ENCODE results near the gene TTLL7.

The TTLL7 gene

GRCh38 chr1:83860490-83861221 lies 138.3 kb downstream of the TTLL7 start:
- Histone ChIP-seq H3K27ac (ENCODE audit: low read length) (no peak overlapping the region), H3K36me3 (ENCODE audit: insufficient read depth, low read depth, low read length) (no peaks in the 10 kb centered on the region), H3K9me3 (ENCODE audit: insufficient read depth, low read depth, low read length) (no peaks in the 10 kb centered on the region), H3K4me1 (ENCODE audit: insufficient read depth, low read length) (no peaks in the 10 kb centered on the region), H3K4me3 (ENCODE audit: low read length) (peak overlapping the region; percentile 61), H3K27me3 (ENCODE audit: insufficient read depth, low read length) (peaks cover 10% of the 10 kb centered on the region), H3K9ac (ENCODE audit: low read depth, low read length) (no peak overlapping the region)

- Histone ChIP-seq H3K4me3 (ENCODE audit: low read length) (no peak overlapping the region), H3K9me3 (ENCODE audit: insufficient read depth, low read depth, low read length) (no peaks in the 10 kb centered on the region), H3K36me3 (ENCODE audit: insufficient read depth, low read depth, low read length) (no peaks in the 10 kb centered on the region), H3K4me1 (ENCODE audit: insufficient read depth, low read length) (no peaks in the 10 kb centered on the region), H3K9ac (ENCODE audit: low read depth, low read length) (no peak overlapping the region), H3K27me3 (ENCODE audit: insufficient read depth, low read length) (peaks cover 10% of the 10 kb centered on the region), H3K27ac (ENCODE audit: low read length) (no peak overlapping the region)
These were observed 141.2 kb downstream of the TTLL7 start for GRCh38 chr1:83857716-83858115.

DNA sequence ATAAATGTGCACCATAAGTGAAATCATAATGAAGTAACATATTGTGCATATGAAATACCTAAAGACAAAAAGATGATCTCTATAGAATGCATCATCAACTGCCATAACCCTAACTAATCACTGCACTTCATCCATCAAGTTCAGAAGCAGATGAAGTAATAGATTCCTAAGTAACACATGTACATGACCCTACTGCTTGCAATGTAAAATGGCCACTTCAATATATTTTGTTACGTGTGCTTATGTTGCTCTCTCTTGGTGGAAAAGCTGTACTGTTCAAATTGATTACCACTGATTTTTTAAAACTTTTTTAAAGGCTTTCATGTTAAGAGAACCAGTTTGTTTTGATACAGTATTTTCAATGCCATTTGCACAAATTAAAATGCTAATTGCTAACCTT lies 141.8 kb downstream of the TTLL7 start:
- H3K36me3 ChIP-seq (ENCODE audit: insufficient read depth, low read depth, low read length): no peaks in the 10 kb centered on the region
- H3K4me1 ChIP-seq (ENCODE audit: insufficient read depth, low read length): no peaks in the 10 kb centered on the region
- no peaks in the 10 kb centered on the region for H3K9me3 ChIP-seq (ENCODE audit: insufficient read depth, low read depth, low read length)
- H3K4me3 ChIP-seq (ENCODE audit: low read length): no peak overlapping the region
- H3K27ac ChIP-seq (ENCODE audit: low read length): no peak overlapping the region
- H3K27me3 ChIP-seq (ENCODE audit: insufficient read depth, low read length): peaks cover 10% of the 10 kb centered on the region
- H3K9ac ChIP-seq (ENCODE audit: low read depth, low read length): no peak overlapping the region

- Histone ChIP-seq H3K4me1 (ENCODE audit: insufficient read depth, low read length) (no peaks in the 10 kb centered on the region), H3K27me3 (ENCODE audit: insufficient read depth, low read length) (peaks cover 6% of the 10 kb centered on the region), H3K36me3 (ENCODE audit: insufficient read depth, low read depth, low read length) (no peaks in the 10 kb centered on the region), H3K9me3 (ENCODE audit: insufficient read depth, low read depth, low read length) (no peaks in the 10 kb centered on the region), H3K9ac (ENCODE audit: low read depth, low read length) (no peak overlapping the region), H3K27ac (ENCODE audit: low read length) (no peak overlapping the region), H3K4me3 (ENCODE audit: low read length) (no peak overlapping the region)
These were observed 142.6 kb downstream of the TTLL7 start for GRCh38 chr1:83856381-83856780.

GRCh38 chr1:83854456-83854855 lies 144.5 kb downstream of the TTLL7 start:
- Histone ChIP-seq H3K36me3 (ENCODE audit: insufficient read depth, low read depth, low read length) (no peaks in the 10 kb centered on the region), H3K27me3 (ENCODE audit: insufficient read depth, low read length) (no peaks in the 10 kb centered on the region), H3K9me3 (ENCODE audit: insufficient read depth, low read depth, low read length) (no peaks in the 10 kb centered on the region), H3K27ac (ENCODE audit: low read length) (no peak overlapping the region), H3K9ac (ENCODE audit: low read depth, low read length) (no peak overlapping the region), H3K4me1 (ENCODE audit: insufficient read depth, low read length) (no peaks in the 10 kb centered on the region), H3K4me3 (ENCODE audit: low read length) (no peak overlapping the region)

- Histone ChIP-seq H3K36me3 (ENCODE audit: insufficient read depth, low read depth, low read length) (no peaks in the 10 kb centered on the region), H3K9ac (ENCODE audit: low read depth, low read length) (no peak overlapping the region), H3K4me1 (ENCODE audit: insufficient read depth, low read length) (no peaks in the 10 kb centered on the region), H3K9me3 (ENCODE audit: insufficient read depth, low read depth, low read length) (no peaks in the 10 kb centered on the region), H3K4me3 (ENCODE audit: low read length) (no peak overlapping the region), H3K27me3 (ENCODE audit: insufficient read depth, low read length) (no peaks in the 10 kb centered on the region), H3K27ac (ENCODE audit: low read length) (no peak overlapping the region)
These were observed 148.1 kb downstream of the TTLL7 start for GRCh38 chr1:83850834-83851233.

- Histone ChIP-seq H3K4me3 (ENCODE audit: low read length) (no peak overlapping the region), H3K36me3 (ENCODE audit: insufficient read depth, low read depth, low read length) (no peaks in the 10 kb centered on the region), H3K9ac (ENCODE audit: low read depth, low read length) (no peak overlapping the region), H3K27ac (ENCODE audit: low read length) (no peak overlapping the region), H3K9me3 (ENCODE audit: insufficient read depth, low read depth, low read length) (no peaks in the 10 kb centered on the region), H3K27me3 (ENCODE audit: insufficient read depth, low read length) (no peaks in the 10 kb centered on the region), H3K4me1 (ENCODE audit: insufficient read depth, low read length) (no peaks in the 10 kb centered on the region)
These were observed 149.5 kb downstream of the TTLL7 start for GRCh38 chr1:83849191-83850061.

GRCh38 chr1:83846138-83846537 lies 152.8 kb downstream of the TTLL7 start:
- H3K4me1 ChIP-seq (ENCODE audit: insufficient read depth, low read length): no peaks in the 10 kb centered on the region
- no peaks in the 10 kb centered on the region for H3K27me3 ChIP-seq (ENCODE audit: insufficient read depth, low read length)
- no peak overlapping the region for H3K4me3 ChIP-seq (ENCODE audit: low read length)
- H3K9me3 ChIP-seq (ENCODE audit: insufficient read depth, low read depth, low read length): no peaks in the 10 kb centered on the region
- no peak overlapping the region for H3K9ac ChIP-seq (ENCODE audit: low read depth, low read length)
- H3K27ac ChIP-seq (ENCODE audit: low read length): no peak overlapping the region
- no peaks in the 10 kb centered on the region for H3K36me3 ChIP-seq (ENCODE audit: insufficient read depth, low read depth, low read length)

- Histone ChIP-seq H3K9ac (ENCODE audit: low read depth, low read length) (no peak overlapping the region), H3K9me3 (ENCODE audit: insufficient read depth, low read depth, low read length) (no peaks in the 10 kb centered on the region), H3K36me3 (ENCODE audit: insufficient read depth, low read depth, low read length) (no peaks in the 10 kb centered on the region), H3K4me3 (ENCODE audit: low read length) (no peak overlapping the region), H3K4me1 (ENCODE audit: insufficient read depth, low read length) (no peaks in the 10 kb centered on the region), H3K27ac (ENCODE audit: low read length) (no peak overlapping the region), H3K27me3 (ENCODE audit: insufficient read depth, low read length) (no peaks in the 10 kb centered on the region)
These were observed 153.4 kb downstream of the TTLL7 start for GRCh38 chr1:83845437-83846071.

DNA sequence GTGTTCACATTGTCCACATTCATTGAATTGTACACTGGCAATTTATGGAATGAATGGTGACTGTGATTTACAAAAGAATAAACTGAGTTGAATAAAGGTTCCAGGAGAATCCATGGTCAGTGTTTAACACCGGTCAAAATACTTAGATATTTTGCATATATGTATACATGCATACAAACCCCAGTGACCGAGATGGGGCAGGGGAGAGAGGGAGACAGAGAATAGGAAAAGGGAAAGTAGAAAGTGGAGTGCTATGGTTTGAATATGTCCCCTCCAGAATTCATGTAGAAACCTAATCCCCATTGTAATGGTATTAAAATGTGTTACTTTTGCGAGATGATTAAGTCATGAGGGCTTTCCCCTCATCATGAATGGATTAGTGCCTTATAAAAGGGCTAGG lies 154.4 kb downstream of the TTLL7 start:
- H3K27me3 ChIP-seq (ENCODE audit: insufficient read depth, low read length): no peaks in the 10 kb centered on the region
- H3K4me1 ChIP-seq (ENCODE audit: insufficient read depth, low read length): no peaks in the 10 kb centered on the region
- H3K36me3 ChIP-seq (ENCODE audit: insufficient read depth, low read depth, low read length): no peaks in the 10 kb centered on the region
- no peak overlapping the region for H3K9ac ChIP-seq (ENCODE audit: low read depth, low read length)
- H3K27ac ChIP-seq (ENCODE audit: low read length): no peak overlapping the region
- H3K4me3 ChIP-seq (ENCODE audit: low read length): no peak overlapping the region
- no peaks in the 10 kb centered on the region for H3K9me3 ChIP-seq (ENCODE audit: insufficient read depth, low read depth, low read length)

GRCh38 chr1:83839566-83840173 lies 159.3 kb downstream of the TTLL7 start:
- no peaks in the 10 kb centered on the region for H3K9me3 ChIP-seq (ENCODE audit: insufficient read depth, low read depth, low read length)
- no peak overlapping the region for H3K4me3 ChIP-seq (ENCODE audit: low read length)
- H3K27me3 ChIP-seq (ENCODE audit: insufficient read depth, low read length): no peaks in the 10 kb centered on the region
- no peaks in the 10 kb centered on the region for H3K36me3 ChIP-seq (ENCODE audit: insufficient read depth, low read depth, low read length)
- no peak overlapping the region for H3K9ac ChIP-seq (ENCODE audit: low read depth, low read length)
- peaks cover 5% of the 10 kb centered on the region; the same call in 1 of the 2 replicates for H3K4me1 ChIP-seq (ENCODE audit: insufficient read depth, low read length)
- H3K27ac ChIP-seq (ENCODE audit: low read length): no peak overlapping the region

Data from iPS-20b (cell line).